Epithelial cell of proximal tubule (primary cell): ENCODE data around the gene EPN3. TPM values are rescaled to one million over a fixed set of nuclear protein-coding genes. Genes with fewer than 3 reads are reported as not detected.

ENCODE experiments used
- DNase-seq: peaks from one replicate; pipeline ENCODE4 v3.0.0-alpha.2; 2011; ENCODE audit warnings: low read depth
- H3K4me3 ChIP-seq: 2 replicates; pipeline ENCODE4 v1.5.1; 2011; ENCODE audit warnings: low read depth, mild to moderate bottlenecking, low read length
- CTCF ChIP-seq: conservative IDR thresholded peaks from 2 replicates; pipeline ENCODE4 v1.5.1; 2012; ENCODE audit warnings: low read depth, mild to moderate bottlenecking, low read length
- total RNA-seq: library from RNA; depleted of rRNA; stranded (reverse); fragments of >200 nt; gene quantifications from 2 replicates; pipeline ENCODE4 v1.2.3, GENCODE V29; 2015

EPN3 gene
- total RNA-seq, 1 donor from 2014 or later = 2.8 TPM

- H3K4me3 ChIP-seq = no peak overlapping the region
- no peak for DNase-seq
- TF ChIP-seq CTCF = no peak
Observed at GRCh38 chr17:50565402-50566350, 33.1 kb downstream of the EPN3 start.

GRCh38 chr17:50566886-50567285, 34.4 kb downstream of the EPN3 start:
- no peak for TF ChIP-seq CTCF

GRCh38 chr17:50568659-50569058, 36.1 kb downstream of the EPN3 start:
- no peak for DNase-seq
- TF ChIP-seq CTCF = no peak
- no peak overlapping the region for H3K4me3 ChIP-seq

More at GRCh38 chr17:50566886-50567285, 34.4 kb downstream of the EPN3 start:
- no peak for DNase-seq
- no peak overlapping the region for H3K4me3 ChIP-seq

- TF ChIP-seq CTCF = no peak
- DNase-seq = no peak
- H3K4me3 ChIP-seq = no peak overlapping the region
Observed at GRCh38 chr17:50569592-50569991, 37.1 kb downstream of the EPN3 start.

- DNase-seq = no peak
- H3K4me3 ChIP-seq = no peak overlapping the region
- TF ChIP-seq CTCF = no peak
Observed at GRCh38 chr17:50570032-50570431, 37.5 kb downstream of the EPN3 start.

GRCh38 chr17:50570528-50570927, 38.0 kb downstream of the EPN3 start:
- no peak for TF ChIP-seq CTCF
- DNase-seq = no peak
- no peak overlapping the region for H3K4me3 ChIP-seq

- DNase-seq = no peak
- H3K4me3 ChIP-seq = no peak overlapping the region
- TF ChIP-seq CTCF = no peak
Observed at GRCh38 chr17:50571681-50572080, 39.1 kb downstream of the EPN3 start.
